GM21447 (cell line): ENCODE measurements around the gene HAP1.
"Not testable (repeated sequence)": the region's sequence is repeated elsewhere in the genome, so short reads cannot be mapped to it uniquely, and the experiment has no call there.

Experiments
- ATAC-seq: cut with Tn5 transposase; IDR thresholded peaks from one replicate; pipeline ENCODE4 v1.9.1; 2021; ENCODE audit not compliant: unreplicated experiment

The HAP1 gene

GRCh38 chr17:41728056-41728455 is 6.4 kb downstream of the HAP1 start:
- ATAC-seq: no peak

GRCh38 chr17:41725134-41725533 is 9.3 kb downstream of the HAP1 start:
- ATAC-seq: no peak

- no peak for ATAC-seq
Observed at GRCh38 chr17:41724476-41725050, 9.9 kb downstream of the HAP1 start.

- ATAC-seq: no peak
Observed at GRCh38 chr17:41723801-41724475, 10.5 kb downstream of the HAP1 start.

- no peak for ATAC-seq
Observed at GRCh38 chr17:41722231-41722630, 12.2 kb downstream of the HAP1 start.

- ATAC-seq: no peak
Observed at GRCh38 chr17:41718287-41718645, 16.2 kb downstream of the HAP1 start.

- no peak for ATAC-seq
Observed at GRCh38 chr17:41717408-41718286, 16.8 kb downstream of the HAP1 start.

- no peak for ATAC-seq
Observed at GRCh38 chr17:41711669-41712400, 22.6 kb downstream of the HAP1 start, which contains the start of gene GAST. Gene GAST (plus strand): TSS chr17:41712331. CDS start chr17:41715437, 3,106 bp downstream.

- ATAC-seq: no peak
Observed at GRCh38 chr17:41710472-41711090, 23.9 kb downstream of the HAP1 start.

GRCh38 chr17:41707803-41708669 is 26.4 kb downstream of the HAP1 start:
- ATAC-seq: no peak

- no peak for ATAC-seq
Observed at GRCh38 chr17:41705271-41705991, 29.0 kb downstream of the HAP1 start.

GRCh38 chr17:41702712-41703111 is 31.7 kb downstream of the HAP1 start:
- ATAC-seq: no peak

- ATAC-seq: not testable (repeated sequence)
Observed at GRCh38 chr17:41700843-41701242, 33.6 kb downstream of the HAP1 start.

GRCh38 chr17:41697122-41697962 is 37.1 kb downstream of the HAP1 start:
- ATAC-seq: no peak

- no peak for ATAC-seq
Observed at GRCh38 chr17:41695954-41696757, 38.3 kb downstream of the HAP1 start.

- ATAC-seq: no peak
Observed at GRCh38 chr17:41695134-41695661, 39.2 kb downstream of the HAP1 start.
